GM18499 (cell line): ENCODE measurements around the gene CR1.
"Not testable (repeated sequence)": the region's sequence is repeated elsewhere in the genome, so short reads cannot be mapped to it uniquely, and the experiment has no call there.

Experiments
- ATAC-seq: cut with Tn5 transposase; IDR thresholded peaks from one replicate; pipeline ENCODE4 v1.9.1; 2021; ENCODE audit warnings: moderate number of reproducible peaks; ENCODE audit not compliant: insufficient read depth, unreplicated experiment

CR1 gene

DNA sequence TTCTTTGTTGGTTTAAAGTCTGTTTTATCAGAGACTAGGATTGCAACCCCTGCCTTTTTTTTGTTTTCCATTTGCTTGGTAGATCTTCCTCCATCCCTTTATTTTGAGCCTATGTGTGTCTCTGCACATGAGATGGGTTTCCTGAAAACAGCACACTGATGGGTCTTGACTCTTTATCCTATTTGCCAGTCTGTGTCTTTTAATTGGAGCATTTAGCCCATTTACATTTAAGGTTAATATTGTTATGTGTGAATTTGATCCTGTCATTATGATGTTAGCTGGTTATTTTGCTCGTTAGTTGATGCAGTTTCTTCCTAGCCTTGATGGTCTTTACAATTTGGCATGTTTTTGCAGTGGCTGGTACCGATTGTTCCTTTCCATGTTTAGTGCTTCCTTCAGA lies 165.5 kb downstream of the CR1 start:
- ATAC-seq: not testable (repeated sequence)

DNA sequence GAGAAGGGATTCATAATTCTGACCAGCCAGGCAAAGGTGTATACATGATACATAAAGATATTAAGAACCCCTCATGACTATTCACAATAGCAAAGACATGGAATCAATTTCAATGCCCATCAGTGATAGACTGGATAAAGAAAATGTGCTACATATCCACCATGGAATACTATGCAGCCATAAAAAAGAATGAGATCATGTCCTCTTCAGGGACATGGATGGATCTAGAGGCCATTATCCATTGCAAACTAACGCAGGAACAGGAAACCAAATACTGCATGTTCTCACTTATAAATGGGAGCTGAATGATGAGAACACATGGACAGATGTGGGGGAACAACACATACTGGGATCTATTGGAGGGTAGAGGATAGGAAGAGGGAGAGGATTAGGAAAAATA lies 170.4 kb downstream of the CR1 start:
- no peak for ATAC-seq

DNA sequence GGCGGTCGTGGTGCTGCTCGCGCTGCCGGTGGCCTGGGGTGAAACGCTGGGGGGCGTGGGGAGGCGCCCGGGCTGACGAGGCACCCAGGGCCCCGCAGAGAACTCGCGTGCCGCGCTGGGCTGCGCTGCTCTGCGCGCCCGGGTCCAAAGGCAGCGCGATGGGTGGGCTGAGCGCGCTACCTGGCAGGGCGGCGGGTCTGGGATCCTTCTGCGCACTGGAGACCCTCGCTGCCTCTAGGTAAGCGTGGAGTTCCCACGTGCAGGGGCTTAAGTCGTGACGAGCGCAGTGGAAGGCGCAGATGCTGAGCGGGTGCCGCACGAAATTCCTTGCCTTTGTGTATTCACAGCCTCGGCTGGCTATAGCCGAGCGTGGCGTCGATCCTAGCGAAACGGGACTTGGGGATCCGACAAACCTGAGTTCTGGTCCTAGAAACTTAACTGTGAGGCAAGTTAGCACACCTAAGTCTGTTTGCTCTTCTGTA lies 173.6 kb downstream of the CR1 start:
- ATAC-seq: no peak

DNA sequence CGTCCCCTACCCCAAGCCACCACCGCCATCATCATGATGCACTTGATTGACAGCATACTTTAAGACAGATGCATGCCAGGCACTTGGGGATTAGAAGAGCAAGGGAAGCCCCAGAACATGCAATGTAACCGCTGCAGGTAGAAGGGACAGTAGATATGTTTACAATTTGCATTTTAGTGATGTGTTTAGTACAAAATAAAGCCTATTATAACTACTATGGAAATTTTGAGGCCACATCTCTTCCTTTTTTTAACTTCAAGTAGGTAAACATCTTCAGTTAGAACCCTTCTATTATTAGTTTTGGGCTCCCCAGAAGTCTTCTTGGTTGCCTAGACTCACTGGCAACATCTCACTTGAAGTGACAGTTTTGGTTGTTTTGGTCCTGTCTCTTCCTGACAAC lies 174.2 kb downstream of the CR1 start:
- peak; percentile 62 for ATAC-seq

DNA sequence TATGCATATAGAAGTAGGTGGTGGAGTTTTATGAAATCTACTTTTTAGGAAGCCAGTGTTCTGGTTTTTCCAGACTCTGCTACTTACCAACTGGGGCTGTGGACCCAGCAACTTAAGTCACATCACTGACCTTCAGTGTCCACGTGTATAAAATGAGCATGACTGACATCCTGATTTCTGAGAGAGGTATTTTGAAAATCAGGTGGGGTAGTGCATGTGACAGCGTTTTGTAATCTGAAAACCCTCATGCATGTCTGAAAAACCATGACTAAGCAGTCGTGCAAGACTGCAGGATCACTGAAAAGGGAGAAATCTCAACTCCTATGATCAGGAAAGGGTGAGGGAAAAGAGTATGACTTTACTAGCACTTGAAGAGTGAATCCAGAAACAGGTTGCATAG lies 175.0 kb downstream of the CR1 start:
- ATAC-seq: no peak

DNA sequence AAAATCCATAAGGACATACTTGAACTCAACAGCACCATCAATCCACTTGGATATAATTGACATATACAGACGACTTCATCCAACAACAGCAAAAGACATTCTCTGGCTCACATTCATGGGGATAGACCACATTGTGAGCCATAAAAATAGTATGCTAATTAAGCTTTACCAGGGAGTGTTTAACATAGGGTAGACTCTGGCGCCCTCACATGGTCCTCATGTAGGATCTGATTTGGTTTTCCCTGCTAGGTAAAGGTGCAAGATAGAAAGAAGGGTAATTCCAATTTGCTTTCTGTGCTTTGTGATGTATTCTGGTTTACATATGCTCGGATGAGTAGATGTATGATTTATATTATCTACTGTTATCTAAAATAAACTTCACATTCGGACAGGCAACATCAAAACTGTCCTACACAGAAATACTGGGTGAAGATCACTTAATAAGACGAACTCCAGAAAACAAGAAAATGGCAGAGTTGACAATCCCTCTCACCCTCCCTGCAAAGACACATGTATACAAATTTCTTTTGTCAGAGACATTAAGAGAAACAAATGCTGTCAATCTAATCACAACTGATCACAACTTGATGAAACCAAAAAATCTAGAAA lies 176.7 kb downstream of the CR1 start:
- no peak for ATAC-seq

DNA sequence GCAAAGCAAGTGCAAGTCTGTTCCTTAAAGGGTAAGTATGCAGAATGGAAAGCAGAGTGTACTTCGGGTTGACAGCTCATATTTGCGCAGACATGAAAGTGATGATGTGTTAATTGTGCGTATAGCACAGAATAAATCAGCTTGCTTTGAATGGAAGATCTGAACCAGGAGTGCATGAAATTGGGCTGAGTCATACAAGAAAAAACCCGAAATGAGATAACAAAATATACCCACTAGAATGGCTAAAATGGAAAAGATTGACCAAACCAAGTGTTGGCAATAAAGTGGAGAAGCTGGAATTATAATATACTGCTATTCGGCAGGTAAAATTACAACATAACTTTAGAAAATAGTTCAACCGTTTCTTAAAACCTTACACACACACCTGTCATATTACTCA lies 177.4 kb downstream of the CR1 start:
- no peak for ATAC-seq

DNA sequence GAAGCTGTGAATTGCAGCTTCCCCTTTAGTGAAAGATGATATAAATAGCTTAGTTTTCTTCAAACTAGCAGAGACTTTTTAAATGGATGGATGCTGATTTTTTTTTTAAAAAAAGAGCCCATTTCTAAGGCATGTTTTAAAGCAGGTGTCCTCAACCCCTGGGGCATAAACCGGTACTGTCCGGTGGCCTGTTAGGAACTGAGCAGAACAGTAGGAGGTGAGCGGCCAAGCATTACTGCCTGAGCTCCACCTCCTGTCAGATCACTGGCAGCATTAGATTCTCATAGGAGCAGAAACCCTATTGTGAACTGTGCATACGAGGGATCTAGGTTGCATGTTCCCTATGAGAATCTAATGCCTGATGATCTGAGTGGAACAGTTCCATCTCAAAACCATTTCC lies 180.2 kb downstream of the CR1 start:
- no peak for ATAC-seq

DNA sequence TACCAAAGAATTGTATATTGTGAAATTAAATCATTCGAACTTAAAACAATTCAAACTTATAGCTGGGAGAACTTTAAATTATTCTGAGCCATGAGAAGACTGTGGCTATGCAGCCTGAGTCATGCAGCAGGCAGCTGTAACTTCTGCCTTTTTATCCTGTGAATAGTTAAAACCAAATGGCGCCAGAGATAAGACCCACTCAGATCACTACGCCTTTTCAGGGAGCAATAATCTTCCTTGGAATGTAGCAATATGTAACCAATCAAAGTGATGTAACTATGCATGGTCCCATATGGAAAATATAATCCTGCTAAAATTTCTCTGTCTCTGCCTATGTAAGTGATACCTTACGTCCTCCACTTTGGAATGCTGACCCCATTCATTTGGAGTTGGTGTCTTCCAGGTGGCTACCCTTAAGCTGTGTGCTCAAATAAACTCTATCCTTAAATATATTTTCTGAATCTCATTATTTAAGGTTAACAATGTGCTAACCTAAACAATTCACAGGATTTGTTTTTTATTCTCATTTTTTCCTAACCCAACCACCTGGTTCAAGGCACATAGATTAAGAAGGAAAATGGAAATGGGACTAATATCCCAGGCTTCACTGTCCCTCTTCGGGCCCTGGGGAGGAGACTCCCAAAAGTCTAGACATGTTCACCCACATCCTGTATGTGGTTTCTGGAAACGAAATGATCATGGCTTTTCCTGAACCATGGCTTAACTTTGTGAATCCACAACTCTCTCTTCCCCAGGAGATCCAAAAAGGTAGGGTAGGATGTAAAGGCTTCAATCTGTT lies 184.8 kb downstream of the CR1 start:
- not testable (repeated sequence) for ATAC-seq

DNA sequence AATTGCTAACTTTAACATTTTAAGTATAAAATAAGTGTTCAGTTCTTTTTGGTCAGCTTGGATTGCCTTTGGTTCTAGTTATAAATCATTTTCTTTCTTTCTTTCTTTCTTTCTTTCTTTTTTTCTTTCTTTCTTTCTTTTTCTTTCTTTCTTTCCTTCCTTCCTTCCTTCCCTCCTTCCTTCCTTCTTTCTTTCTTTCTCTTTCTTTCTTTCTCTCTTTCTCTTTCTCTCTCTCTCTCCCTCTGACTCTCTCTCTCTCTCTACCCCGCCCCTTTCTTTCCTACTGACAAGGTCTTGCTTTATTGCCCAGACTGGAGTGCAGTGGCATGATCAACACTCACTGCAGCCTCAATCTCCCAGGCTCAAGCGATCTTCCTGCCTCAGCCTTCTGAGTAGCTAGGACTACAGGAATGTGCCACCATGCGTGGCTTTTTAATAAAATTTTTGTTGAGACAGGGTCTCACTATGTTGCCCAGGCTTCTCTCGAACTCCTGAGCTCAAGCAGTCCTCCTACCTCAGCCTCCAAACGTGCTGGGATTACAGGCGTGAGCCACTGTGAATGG lies 187.0 kb downstream of the CR1 start:
- ATAC-seq: not testable (repeated sequence)

DNA sequence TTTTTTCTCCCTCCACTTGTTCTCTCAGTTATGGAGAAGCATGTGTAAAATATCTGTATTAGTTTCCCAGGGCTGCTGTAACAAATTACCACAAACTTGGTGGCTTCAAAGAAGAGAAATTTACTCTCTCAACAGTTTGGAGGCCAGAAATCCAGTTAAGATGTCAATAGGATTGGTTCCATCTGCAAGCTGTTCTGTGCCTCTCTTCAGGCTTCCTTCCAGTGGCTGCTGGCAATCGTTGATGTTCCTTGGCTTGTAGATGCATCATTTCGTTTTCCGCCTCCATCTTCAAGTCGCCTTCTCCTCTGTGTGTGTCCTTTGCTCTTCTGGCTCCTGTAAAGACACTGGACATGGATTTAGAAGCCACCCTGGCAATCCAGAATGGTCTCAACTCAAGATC lies 194.6 kb downstream of the CR1 start:
- not testable (repeated sequence) for ATAC-seq

DNA sequence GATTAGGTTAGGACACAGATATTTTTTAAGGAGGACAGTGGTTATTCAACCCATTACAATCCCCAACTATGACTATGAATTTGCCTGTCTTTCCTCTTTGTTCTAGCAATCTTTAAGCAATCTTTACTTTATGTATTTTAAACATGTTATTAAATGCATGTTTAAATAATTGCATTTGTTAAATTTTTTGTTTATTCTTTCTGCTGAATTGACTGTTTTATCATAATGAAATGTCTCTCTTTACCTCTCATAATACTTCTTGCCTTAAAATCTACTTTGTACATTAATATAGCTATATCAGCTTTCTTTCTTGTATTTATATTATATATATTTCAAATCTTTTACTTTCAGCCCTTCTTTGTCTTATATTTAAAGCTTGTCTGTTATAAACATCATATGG lies 195.1 kb downstream of the CR1 start:
- ATAC-seq: no peak
